Epidermal melanocyte (primary cell): ENCODE results near the gene ATP8B4.

ENCODE experiments used
- DNase-seq: peaks from one replicate; pipeline ENCODE4 v3.0.0; 2011; ENCODE audit warnings: low spot score; ENCODE audit not compliant: insufficient read length

The ATP8B4 gene

GRCh38 chr15:50065279-50065678 is 53.8 kb downstream of the ATP8B4 start:
- DNase-seq = no peak

DNA sequence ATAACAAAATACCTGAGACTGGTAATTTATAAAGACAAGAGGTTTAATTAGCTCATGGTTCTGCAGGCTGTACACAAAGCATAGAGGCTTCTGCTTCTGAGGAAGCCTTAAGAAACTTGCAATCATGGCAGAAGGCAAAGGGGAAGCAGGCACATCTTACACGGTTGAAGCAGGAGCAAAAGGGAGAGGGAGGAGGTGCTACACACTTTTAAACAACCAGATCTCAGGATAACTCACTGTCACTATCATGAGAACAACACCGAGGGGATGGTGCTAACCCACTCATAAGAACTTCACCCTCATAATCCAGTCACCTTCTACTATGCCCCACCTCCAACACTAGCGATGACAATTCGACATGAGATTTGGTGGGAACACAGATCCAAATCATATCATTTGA is 54.4 kb downstream of the ATP8B4 start:
- DNase-seq = no peak

GRCh38 chr15:50063226-50063625 is 55.8 kb downstream of the ATP8B4 start:
- DNase-seq = no peak

DNA sequence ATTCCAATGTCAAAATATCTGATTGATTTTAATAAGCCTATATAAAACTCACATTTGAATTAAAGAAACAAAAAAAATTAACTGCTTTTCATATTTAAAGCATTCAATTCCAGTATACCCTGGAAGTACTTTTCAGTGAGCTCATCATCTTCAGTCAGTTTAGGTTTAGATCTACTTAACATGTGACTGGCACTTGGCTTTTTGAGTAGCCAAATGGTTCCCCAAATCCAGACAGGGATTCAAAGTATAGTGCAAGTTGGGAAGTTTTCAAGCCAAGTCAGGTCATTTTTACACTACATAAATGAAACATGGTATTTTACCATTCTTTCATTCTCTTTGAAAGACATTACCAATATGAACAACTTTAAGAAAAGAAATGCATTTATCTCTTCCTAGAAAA is 57.5 kb downstream of the ATP8B4 start:
- DNase-seq = no peak

GRCh38 chr15:50059883-50060282 is 59.1 kb downstream of the ATP8B4 start:
- DNase-seq = no peak

DNA sequence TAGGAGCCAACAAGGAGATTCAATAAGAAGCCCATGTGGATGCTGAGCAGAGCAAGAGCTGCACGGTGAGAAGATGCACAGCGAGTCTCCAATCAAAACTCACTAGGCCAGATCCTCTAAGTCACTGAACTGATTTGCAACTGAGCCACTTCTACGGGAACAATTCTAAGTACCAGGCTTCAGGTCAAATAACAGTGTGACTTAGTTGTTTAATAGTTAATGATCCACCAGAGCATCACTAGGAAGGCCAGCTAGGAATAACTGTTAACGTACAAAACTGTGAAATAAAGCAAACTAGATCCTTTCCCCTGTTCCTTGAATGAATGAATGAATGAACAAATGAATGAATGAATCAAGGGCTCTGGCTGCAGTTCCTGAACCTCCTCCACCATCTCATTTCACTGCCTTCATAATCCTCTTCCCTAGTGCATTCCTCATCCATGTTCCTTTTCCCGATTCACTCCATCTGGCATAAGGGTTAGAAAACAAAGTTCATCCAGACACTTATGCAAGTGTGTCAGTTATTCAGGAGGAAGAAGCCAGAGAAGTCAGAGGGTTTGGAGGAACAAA is 59.7 kb downstream of the ATP8B4 start:
- no peak for DNase-seq

DNA sequence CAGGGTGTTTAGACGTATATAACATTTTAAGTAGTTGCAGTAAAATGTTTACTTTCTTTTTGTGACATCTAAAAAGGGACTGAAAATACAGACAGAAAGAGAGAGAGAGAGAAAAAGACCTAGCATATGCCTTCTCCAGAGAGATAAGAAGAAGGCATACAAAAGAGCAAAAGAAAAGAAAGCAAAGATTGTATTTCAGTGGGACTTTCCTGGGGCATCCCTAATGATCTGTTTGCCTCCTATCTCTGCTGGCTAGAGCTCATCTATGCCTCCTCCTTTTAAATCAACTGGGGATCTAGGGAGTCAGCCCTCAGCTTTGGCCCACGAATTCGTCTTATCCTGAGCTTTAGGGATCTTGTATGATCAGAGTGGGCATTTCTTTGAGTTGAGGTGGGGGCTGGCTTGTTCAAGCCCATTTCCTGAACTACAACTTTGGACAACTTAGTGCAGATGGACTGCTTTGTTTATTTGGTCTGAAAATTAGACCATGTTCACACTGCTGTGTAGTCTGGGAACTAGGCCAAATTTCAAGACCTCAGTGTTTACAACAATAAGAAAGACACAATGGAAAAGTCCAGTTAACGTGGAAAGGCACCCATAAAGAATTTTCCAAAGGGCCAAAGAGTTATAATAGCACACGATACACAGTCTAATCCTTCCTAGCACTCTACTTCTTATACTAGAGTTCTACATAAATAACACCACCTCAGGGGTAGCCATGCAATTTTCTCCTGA is 61.0 kb downstream of the ATP8B4 start:
- DNase-seq = no peak

GRCh38 chr15:50057196-50057595 is 61.8 kb downstream of the ATP8B4 start:
- DNase-seq = no peak

DNA sequence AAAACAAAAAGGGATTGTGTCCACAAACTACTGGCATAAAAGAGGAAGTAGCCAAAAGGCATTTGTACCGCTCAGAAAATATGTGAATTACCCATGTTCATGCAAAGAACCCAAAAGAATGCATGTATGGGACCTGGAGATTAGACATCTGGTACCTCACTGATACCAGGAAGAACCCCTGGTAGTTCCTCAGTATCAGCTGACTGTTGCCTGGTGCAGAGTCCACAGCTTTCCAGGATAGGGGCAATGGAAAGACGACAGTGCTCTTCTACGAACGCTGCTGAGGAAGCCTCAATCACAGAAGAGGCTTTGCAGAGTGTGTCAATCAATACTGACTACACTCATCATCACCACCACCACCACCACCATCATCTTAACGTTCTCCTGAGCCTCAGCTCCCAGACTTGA is 63.3 kb downstream of the ATP8B4 start:
- DNase-seq = no peak

DNA sequence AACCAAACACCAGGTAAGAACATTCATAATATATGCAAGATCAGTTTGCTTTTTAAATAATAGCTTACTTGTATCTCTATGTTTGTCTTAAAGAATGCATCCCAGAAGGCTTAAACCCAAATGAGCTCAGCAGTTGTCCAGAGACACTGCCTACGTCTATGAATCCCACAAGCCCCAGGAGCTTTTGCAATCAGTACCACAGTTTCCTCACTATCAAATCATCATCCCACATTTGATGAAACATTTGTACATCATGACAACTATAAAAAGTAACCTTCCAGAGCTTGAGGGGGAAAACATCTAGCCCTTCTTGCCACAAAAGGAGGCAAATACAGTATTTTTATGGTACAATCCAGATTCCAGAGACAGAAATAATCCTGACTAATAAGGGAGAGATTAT is 63.7 kb downstream of the ATP8B4 start:
- no peak for DNase-seq

DNA sequence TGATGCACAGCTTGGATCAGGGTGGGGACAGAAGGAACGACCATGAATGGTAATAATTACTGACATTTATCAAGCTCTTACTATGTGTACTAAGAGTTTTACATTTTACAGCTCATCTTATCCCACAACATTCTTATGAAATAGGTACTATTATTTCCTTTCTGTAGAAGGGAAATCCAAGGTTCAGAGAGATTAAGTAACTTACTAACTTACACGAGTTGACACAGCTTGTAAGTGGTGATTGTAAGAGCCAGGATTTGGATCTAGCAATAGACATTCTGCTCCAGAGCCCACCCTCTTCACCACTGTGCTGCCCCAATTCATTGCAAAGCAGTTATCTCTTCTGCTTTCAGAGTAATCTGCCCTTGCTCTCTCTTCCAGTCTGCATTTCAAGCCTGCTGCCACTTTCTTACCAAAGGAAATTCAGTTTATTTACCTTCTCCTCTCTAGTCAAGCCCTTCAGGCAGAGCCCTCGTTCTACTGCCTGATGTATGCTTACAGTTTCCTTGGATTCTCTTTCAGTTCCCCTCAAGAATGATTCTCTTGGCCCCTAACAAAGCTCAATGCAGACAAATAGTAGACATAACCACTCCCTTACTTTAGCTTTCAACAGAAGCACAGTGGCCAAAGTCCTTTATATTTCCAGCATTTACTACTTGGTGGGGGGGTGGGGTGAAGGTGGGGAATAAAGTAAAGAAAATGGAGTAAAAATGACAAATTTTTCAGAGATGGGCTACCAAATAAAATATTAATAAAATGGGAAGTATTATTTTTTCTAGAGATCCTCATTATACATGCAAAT is 65.8 kb downstream of the ATP8B4 start:
- no peak for DNase-seq

GRCh38 chr15:50051811-50052419 is 67.1 kb downstream of the ATP8B4 start:
- no peak for DNase-seq

- DNase-seq = no peak
These were observed 67.9 kb downstream of the ATP8B4 start for GRCh38 chr15:50050986-50051743.

- no peak for DNase-seq
These were observed 69.2 kb downstream of the ATP8B4 start for GRCh38 chr15:50049871-50050270.

GRCh38 chr15:50046867-50047266 is 72.2 kb downstream of the ATP8B4 start:
- DNase-seq = no peak

GRCh38 chr15:50046159-50046558 is 72.9 kb downstream of the ATP8B4 start:
- DNase-seq = no peak

DNA sequence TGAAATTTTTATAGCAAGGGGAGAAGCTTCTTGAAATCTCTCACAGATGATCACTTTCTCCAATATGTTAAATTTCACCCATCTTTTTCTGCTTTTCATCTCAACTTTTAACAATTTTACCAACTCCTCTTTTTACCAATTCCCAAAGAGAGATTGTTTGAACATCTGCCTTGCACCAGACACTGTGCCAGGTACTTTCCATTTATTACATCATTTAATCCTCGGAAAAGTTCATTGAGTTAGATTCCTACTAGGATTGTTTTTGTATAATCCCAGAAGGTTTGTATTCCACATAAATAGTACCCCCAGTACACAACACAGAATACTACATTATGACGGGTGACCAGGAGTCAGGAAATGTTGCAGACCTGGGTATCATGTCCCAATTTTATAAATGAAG is 74.1 kb downstream of the ATP8B4 start:
- no peak for DNase-seq

- no peak for DNase-seq
These were observed 74.6 kb downstream of the ATP8B4 start for GRCh38 chr15:50044406-50044805.

DNA sequence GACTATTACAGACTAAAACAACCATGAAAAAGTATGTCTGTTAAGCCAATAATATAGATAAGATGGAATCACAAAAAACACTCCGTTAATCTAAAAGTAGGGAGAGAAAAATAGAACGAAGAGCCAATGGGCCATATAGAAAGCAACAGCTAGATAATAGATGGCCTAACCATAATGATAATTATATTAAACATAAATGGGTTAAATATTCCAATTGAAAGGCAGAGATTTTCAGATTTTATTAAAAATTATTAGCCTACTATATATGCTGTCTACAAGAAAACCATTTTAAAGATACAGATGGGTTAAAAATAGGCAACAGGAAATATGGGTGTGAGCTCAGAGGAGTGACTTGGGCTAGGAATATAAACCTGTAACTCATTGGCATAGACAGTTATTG is 76.3 kb downstream of the ATP8B4 start:
- no peak for DNase-seq

- DNase-seq = no peak
These were observed 88.6 kb downstream of the ATP8B4 start for GRCh38 chr15:50030456-50030855.

GRCh38 chr15:50028326-50028725 is 90.7 kb downstream of the ATP8B4 start:
- DNase-seq = no peak
